HG02763 (cell line): ENCODE results near the gene GJB2.

Experiments used
- ATAC-seq: cut with Tn5 transposase; IDR thresholded peaks from one replicate; pipeline ENCODE4 v1.9.1; 2021; ENCODE audit warnings: mild to moderate bottlenecking, moderate library complexity; ENCODE audit not compliant: unreplicated experiment

The GJB2 gene

DNA sequence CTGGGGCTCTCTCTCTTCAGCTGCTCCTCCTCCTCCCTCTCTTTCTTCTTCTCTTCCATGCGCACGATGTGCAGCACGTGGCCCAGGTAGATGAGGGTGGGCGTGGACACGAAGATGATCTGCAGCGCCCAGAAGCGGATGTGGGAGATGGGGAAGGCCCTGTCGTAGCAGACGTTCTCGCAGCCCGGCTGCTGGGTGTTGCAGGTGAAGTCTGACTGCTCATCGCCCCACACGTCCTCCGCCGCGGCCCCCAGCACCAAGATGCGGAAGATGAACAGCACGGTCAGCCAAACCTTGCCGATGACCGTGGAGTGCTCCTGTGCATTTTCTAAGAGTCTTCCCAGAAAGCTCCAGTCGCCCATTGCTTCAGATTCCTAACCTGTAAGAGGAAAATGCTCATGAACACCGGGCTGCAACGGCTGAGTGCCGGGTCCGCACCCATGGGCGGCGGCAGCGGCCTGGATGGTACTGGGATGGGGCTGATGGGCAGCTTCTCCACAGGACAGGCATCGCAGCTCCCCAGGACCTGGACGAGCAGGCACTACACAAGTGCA is 49.7 kb downstream of the GJB2 start:
- no peak for ATAC-seq

DNA sequence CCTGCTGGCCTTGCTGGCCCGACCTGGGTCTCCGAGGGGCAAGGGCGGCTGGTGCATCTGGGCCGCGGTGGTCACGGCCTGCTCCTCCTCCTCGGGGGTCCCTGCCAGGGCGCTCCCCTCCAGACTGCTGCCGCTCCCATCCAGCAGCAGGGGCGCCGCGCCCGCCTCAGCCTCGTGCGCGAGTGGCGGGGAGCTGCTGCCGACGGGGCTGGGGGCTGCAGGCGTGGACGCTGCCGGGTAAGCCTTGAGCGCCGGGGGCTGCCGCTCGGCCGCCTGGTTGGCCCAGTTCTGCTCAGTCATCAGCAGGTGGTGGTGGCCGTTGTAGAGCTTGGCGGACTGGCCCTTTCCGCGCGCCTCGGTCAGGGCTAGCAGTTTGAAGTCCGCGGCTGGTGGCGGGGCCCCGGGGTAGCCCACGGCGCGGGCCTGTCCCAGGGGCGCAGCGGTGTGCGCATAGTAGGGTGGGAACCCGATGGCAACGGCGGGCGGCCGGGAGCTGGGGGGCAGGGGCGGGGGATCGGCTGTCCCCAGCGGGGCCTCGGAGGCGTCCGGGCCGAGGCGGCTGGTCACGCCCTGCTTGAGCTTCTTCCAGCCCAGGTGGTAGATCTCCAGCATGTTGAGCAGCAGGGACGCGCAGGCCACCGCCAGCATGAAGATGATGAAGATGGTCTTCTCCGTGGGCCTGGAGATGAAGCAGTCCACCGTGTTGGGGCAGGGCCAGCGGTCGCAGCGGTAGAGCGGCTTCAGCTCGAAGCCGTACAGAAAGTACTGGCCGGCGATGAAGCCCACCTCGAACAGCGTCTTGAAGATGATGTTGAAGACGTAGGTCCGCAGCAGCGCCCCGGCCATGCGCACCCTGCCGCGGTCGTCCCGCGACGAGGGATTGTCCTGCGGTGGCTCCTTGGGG is 50.5 kb downstream of the GJB2 start:
- ATAC-seq, result no peak

DNA sequence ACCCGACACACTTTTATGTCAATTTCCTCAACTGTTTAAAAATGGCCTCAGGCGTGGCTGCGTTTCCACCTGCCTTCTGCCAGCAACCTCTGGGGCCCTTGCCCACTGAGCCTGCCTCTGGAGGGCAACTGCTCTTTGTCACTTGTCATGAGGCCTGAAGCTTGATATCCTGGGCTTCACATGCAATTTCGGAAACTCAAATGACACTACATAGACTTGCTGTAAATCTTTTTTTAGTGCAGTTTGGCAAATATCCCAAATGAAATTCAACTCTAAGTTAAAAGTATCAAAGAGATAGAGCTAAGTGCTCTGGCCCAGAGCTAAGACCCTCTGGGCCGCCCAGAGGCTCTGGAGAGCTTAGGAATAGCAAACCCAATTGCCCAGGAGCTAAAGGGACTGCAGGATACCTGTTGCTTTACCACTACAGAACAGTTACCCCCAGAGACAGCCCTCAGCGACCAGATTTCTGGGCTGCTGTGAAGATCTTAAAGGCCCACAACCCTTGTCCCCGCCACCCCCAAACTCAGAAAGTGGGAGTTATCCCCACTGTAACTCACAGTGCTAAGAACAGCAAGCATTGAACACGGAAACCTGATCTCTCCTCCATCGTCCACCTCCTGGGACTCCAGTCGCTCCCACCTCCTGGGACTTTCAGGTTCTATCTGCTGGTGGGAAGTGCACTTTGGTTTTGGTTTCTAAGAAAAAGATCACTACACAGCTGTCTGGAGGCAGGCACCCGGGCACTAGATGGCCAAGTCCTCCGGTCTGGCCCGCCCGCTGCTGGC is 51.3 kb downstream of the GJB2 start:
- ATAC-seq, result no peak

DNA sequence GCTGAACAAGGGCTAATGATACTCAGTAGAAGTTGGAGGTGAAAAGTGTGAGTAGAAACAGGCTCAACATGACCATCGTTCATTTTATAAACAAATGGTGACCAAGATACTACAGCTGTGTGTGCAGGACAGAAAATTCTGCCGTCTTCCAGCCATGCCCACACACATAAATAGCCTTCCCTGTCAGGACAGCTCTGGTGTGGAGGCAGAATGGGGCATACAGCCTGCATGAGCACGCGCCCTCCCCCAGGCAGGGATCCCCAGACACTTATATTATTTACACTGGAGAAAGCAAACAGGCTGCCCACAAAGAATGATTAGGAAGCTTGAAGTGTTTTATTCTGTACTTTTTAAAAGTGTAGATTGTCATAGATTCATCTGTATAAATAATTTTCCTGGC is 52.3 kb downstream of the GJB2 start:
- no peak for ATAC-seq

DNA sequence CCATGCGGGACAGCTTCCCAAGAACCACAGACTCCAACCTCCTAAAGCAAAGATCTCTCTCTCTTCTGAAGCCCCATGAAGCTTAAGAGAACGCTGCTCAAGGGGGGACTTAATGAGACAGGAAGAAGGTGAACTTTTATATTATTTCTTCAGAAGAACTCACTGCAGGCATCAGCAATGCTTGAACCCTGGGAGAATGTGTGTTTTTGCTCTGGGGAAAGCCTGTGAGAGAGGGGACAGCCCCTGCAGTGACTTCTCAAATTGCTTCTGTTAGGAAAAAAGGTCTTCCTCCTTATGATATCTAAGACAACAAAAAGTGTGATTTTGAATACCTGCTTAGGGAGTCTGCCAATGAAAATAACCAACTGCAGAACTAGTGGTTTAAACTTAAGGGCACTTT is 54.9 kb downstream of the GJB2 start:
- ATAC-seq, result no peak
